H1 (cell line): ENCODE data around the gene MSI2. TPM values are rescaled to one million over a fixed set of nuclear protein-coding genes. Genes with fewer than 3 reads are reported as not detected.

Source experiments
- CTCF ChIA-PET: fragments of 300-600 bp; sonication (Branson Sonifier 250); formaldehyde crosslinking; loops from one replicate; lab custom pipeline; 2021; ENCODE audit not compliant: partially characterized antibody; lab: Charles Lee
- POLR2A ChIA-PET: fragments of 300-600 bp; sonication (Branson Sonifier 250); formaldehyde crosslinking; loops from one replicate; lab custom pipeline; 2021; ENCODE audit warnings: inconsistent platforms; ENCODE audit not compliant: partially characterized antibody; lab: Charles Lee
- DNase-seq, 2 experiments: peaks; one replicate each; pipeline versions ENCODE4 v3.0.0 to v3.0.0-alpha.2; 2010 to 2022; ENCODE audit warnings: low spot score in 2 of 2, low read depth in 1 of 2, mixed read lengths in 1 of 2
- FAIRE-seq: peaks from 2 replicates; lab custom pipeline; 2011; peaks lifted over from hg19 to GRCh38; lab: Jason Lieb, UNC
- H2AFZ ChIP-seq: 2 replicates; pipeline ENCODE4 v1.8.1; 2012; ENCODE audit warnings: low read length, inconsistent platforms
- H2AK5ac ChIP-seq: 2 replicates; pipeline ENCODE4 v1.6.1; 2013; ENCODE audit warnings: low read depth, low read length
- H2BK120ac ChIP-seq: replicated peaks from 2 replicates; pipeline ENCODE3; 2013; ENCODE audit warnings: low read depth, low read length, inconsistent platforms
- H2BK12ac ChIP-seq: 2 replicates; pipeline ENCODE4 v1.6.1; 2013; ENCODE audit warnings: low read depth, low read length
- H2BK15ac ChIP-seq: 2 replicates; pipeline ENCODE4 v1.6.1; 2013; ENCODE audit warnings: low read length
- H2BK20ac ChIP-seq: 2 replicates; pipeline ENCODE4 v1.6.1; 2013; ENCODE audit warnings: low read length
- H2BK5ac ChIP-seq: 2 replicates; pipeline ENCODE4 v1.6.1; 2013; ENCODE audit warnings: low read depth, low read length
- H3K14ac ChIP-seq: 2 replicates; pipeline ENCODE4 v1.6.1; 2013; ENCODE audit warnings: inconsistent platforms; ENCODE audit not compliant: insufficient read length
- H3K18ac ChIP-seq: 2 replicates; pipeline ENCODE4 v1.6.1; 2013; ENCODE audit warnings: low read length; ENCODE audit errors: extremely low read depth
- H3K23ac ChIP-seq: 2 replicates; pipeline ENCODE4 v1.6.1; 2013; ENCODE audit warnings: inconsistent platforms; ENCODE audit not compliant: insufficient read length
- H3K23me2 ChIP-seq: 2 replicates; pipeline ENCODE4 v1.6.1; 2013; ENCODE audit warnings: low read depth, low read length
- H3K27ac ChIP-seq: 2 replicates; pipeline ENCODE4 v1.6.1; 2011; ENCODE audit warnings: low read depth, low read length, inconsistent platforms
- H3K27me3 ChIP-seq, 4 experiments: replicated peaks in 1 of 4; 1 replicate in 1 of 4; 2 replicates in 3 of 4; pipeline versions ENCODE4 v1.6.1 to v1.8.1; 2011 to 2013; ENCODE audit warnings: low read length in 3 of 4, mild to moderate bottlenecking in 3 of 4, inconsistent platforms in 2 of 4, mixed read lengths in 2 of 4, moderate library complexity in 1 of 4; ENCODE audit not compliant: control insufficient read depth in 3 of 4, insufficient read depth in 3 of 4; ENCODE audit errors: extremely low read depth in 1 of 4
- H3K36me3 ChIP-seq, 4 experiments: 2 replicates each; pipeline versions ENCODE4 v1.6.1 to v1.8.1; 2011 to 2013; ENCODE audit warnings: mild to moderate bottlenecking in 4 of 4, low read length in 3 of 4, moderate library complexity in 2 of 4, control low read depth in 1 of 4, inconsistent platforms in 1 of 4; ENCODE audit not compliant: insufficient read depth in 4 of 4, control insufficient read depth in 2 of 4
- H3K4ac ChIP-seq: replicated peaks from 2 replicates; pipeline ENCODE3; 2013; ENCODE audit warnings: low read length, low read depth, mixed read lengths, inconsistent platforms; ENCODE audit not compliant: insufficient read length
- H3K4me1 ChIP-seq, 4 experiments: replicated peaks in 1 of 4; 1 replicate in 1 of 4; 2 replicates in 3 of 4; pipeline versions ENCODE4 v1.6.1 to v1.8.1; 2011 to 2013; ENCODE audit warnings: low read length in 3 of 4, inconsistent platforms in 2 of 4, mixed read lengths in 1 of 4; ENCODE audit not compliant: insufficient read depth in 4 of 4, control insufficient read depth in 3 of 4
- H3K4me2 ChIP-seq, 2 experiments: 2 replicates each; pipeline versions ENCODE4 v1.6.1 to v1.8.1; 2011 to 2013; ENCODE audit warnings: low read depth in 2 of 2, low read length in 2 of 2, control low read depth in 1 of 2, inconsistent platforms in 1 of 2, mild to moderate bottlenecking in 1 of 2; ENCODE audit not compliant: insufficient read depth in 1 of 2
- H3K4me3 ChIP-seq, 4 experiments: fragments of 200-600, 300-600 bp in 1 of 4; sonication (generic), shearing (Covaris generic), sonication (Bioruptor Twin) in 1 of 4; 2 replicates each; pipeline versions ENCODE4 v1.5.1 to v1.8.1; 2011 to 2016; ENCODE audit warnings: low read length in 4 of 4, low read depth in 3 of 4, control low read depth in 2 of 4, inconsistent platforms in 2 of 4, mild to moderate bottlenecking in 2 of 4, mixed read lengths in 1 of 4, moderate library complexity in 1 of 4; ENCODE audit not compliant: insufficient read depth in 2 of 4; ENCODE audit errors: extremely low read depth in 1 of 4
- H3K56ac ChIP-seq: replicated peaks from 2 replicates; pipeline ENCODE3; 2013; ENCODE audit warnings: low read depth, mild to moderate bottlenecking, mixed read lengths, low read length, inconsistent platforms; ENCODE audit not compliant: insufficient read length
- H3K79me1 ChIP-seq: 2 replicates; pipeline ENCODE4 v1.6.1; 2013; ENCODE audit warnings: low read depth, low read length, control low read depth
- H3K79me2 ChIP-seq, 2 experiments: 2 replicates each; pipeline versions ENCODE4 v1.6.1 to v1.8.1; 2012 to 2013; ENCODE audit warnings: low read length in 2 of 2, mild to moderate bottlenecking in 2 of 2, inconsistent platforms in 1 of 2; ENCODE audit not compliant: insufficient read depth in 2 of 2, control insufficient read depth in 1 of 2
- H3K9ac ChIP-seq, 4 experiments: replicated peaks in 1 of 4; 1 replicate in 1 of 4; 2 replicates in 3 of 4; pipeline versions ENCODE4 v1.6.1 to v1.8.1; 2011 to 2013; ENCODE audit warnings: low read depth in 3 of 4, low read length in 3 of 4, control low read depth in 2 of 4, mild to moderate bottlenecking in 2 of 4, moderate library complexity in 2 of 4, inconsistent platforms in 1 of 4; ENCODE audit errors: extremely low read depth in 1 of 4
- H3K9me3 ChIP-seq, 2 experiments: 2 replicates each; pipeline versions ENCODE4 v1.6.1 to v1.8.1; 2012 to 2013; ENCODE audit warnings: mild to moderate bottlenecking in 2 of 2, moderate library complexity in 2 of 2, control low read depth in 1 of 2, inconsistent platforms in 1 of 2, low read depth in 1 of 2, low read length in 1 of 2, mixed read lengths in 1 of 2; ENCODE audit not compliant: insufficient read depth in 2 of 2
- H4K20me1 ChIP-seq, 2 experiments: replicated peaks in 1 of 2; 2 replicates each; pipeline versions ENCODE3 to v1.8.1; 2011 to 2013; ENCODE audit warnings: inconsistent platforms in 2 of 2, low read length in 2 of 2, mild to moderate bottlenecking in 1 of 2; ENCODE audit not compliant: insufficient read depth in 2 of 2, control insufficient read depth in 1 of 2
- H4K5ac ChIP-seq: 2 replicates; pipeline ENCODE4 v1.6.1; 2013; ENCODE audit warnings: low read length, low read depth, mixed read lengths, inconsistent platforms; ENCODE audit not compliant: insufficient read length
- H4K8ac ChIP-seq: 2 replicates; pipeline ENCODE4 v1.8.0; 2013; ENCODE audit warnings: mild to moderate bottlenecking, moderate library complexity, low read length, inconsistent platforms; ENCODE audit not compliant: insufficient read depth; ENCODE audit errors: extremely low read depth
- H4K91ac ChIP-seq: replicated peaks from 2 replicates; pipeline ENCODE3; 2013; ENCODE audit warnings: low read length, mixed read lengths, inconsistent platforms; ENCODE audit not compliant: insufficient read length
- CREB1 ChIP-seq: IDR thresholded peaks from 2 replicates; pipeline ENCODE4 v1.6.1; 2012; ENCODE audit warnings: inconsistent platforms
- E2F6 ChIP-seq: IDR thresholded peaks from 2 replicates; pipeline ENCODE4 v1.6.1; 2012; ENCODE audit warnings: inconsistent platforms
- WGBS, 2 experiments: shearing (Covaris generic) in 1 of 2; methylation state at CpG; one replicate each; pipeline versions ENCODE4 v1.1.6 to v1.1.7; 2013 to 2015; ENCODE audit warnings: low lambda C conversion rate in 2 of 2, mixed read lengths in 2 of 2, inconsistent platforms in 1 of 2, low coverage in 1 of 2, missing lambda C conversion rate in 1 of 2; ENCODE audit not compliant: insufficient replicate concordance in 2 of 2, insufficient coverage in 1 of 2, insufficient read length in 1 of 2; ENCODE audit errors: extremely low coverage in 1 of 2, missing lambda C conversion rate in 1 of 2; 5-methylcytosine and 5-hydroxymethylcytosine counted together
- polyA plus RNA-seq, 7 experiments: library from polyadenylated mRNA; depleted of rRNA in 3 of 7; stranded (reverse) in 5 of 7; unstranded in 2 of 7; fragments of >200 nt in 5 of 7; fragments of 200-250 nt in 2 of 7; gene quantifications; 1 replicate in 5 of 7; 2 replicates in 1 of 7; 4 replicates in 1 of 7; pipeline versions ENCODE4 v1.2.1 to v1.2.3, GENCODE V29; 2011 to 2013; ENCODE audit warnings: missing spikeins in 2 of 7, mixed read lengths in 2 of 7
- total RNA-seq: library from RNA; stranded (reverse); fragmentation: NEBNext Ultra II Directional; extraction: Animal tissue kit (Norgen Biotek cat#: 25700); gene quantifications from 2 replicates; pipeline ENCODE4 v1.2.1, GENCODE V29; 2021

MSI2 gene
- total and polyA plus RNA-seq, 2 of the 8 experiments (the other 6 are each of a cell fraction or from before 2014, with no cell fraction given) = 36.7 to 80.6 TPM

DNA sequence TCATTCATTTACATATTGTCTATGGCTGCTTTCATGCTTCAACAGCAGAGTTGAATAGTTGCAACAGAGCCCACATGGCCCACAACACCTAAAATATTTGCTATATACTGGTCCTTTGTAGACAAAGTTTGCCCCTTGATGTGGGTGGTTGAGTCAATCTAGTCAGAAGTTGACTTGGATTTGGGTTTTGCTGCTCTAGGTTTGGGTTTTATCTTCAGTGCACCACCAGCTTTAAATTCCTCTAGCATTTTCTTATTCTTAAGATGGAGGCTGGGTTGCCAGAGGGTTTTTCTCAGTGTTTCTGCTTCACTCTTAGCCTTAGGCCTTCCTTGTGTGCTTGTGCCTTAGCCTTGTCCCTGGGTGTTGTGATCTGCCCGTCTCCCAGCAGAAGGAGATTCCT lies 437.7 kb downstream of the MSI2 start:
- no peak for TF ChIP-seq E2F6
- TF ChIP-seq CREB1 = no peak
- Histone ChIP-seq H4K5ac (no peak overlapping the region), H2BK120ac (no peak overlapping the region), H3K18ac (no peak overlapping the region), H3K4me3 (no peak overlapping the region), H2BK15ac (no peak overlapping the region), H3K4me1 (peaks cover 0 to 6% (median 0%) of the 10 kb centered on the region in 4 experiments; a peak in 1 of 7 replicates), H3K14ac (no peak overlapping the region), H2BK20ac (no peak overlapping the region), H2BK5ac (no peak overlapping the region), H3K4me2 (no peak overlapping the region), H3K9ac (no peak overlapping the region), H3K56ac (no peak overlapping the region), H3K23me2 (0 out of 2 replicates have a peak, but pooled peaks cover 3% of the 10 kb centered on the region), H3K23ac (no peak overlapping the region), H4K8ac (no peak overlapping the region), H4K20me1 (no peaks in the 10 kb centered on the region), H3K36me3 (no peaks in the 10 kb centered on the region), H3K79me2 (no peaks in the 10 kb centered on the region), H2AK5ac (no peak overlapping the region), H2BK12ac (no peak overlapping the region), H3K27me3 (no peaks in the 10 kb centered on the region), H3K4ac (no peak overlapping the region), H3K27ac (no peak overlapping the region), H3K79me1 (no peaks in the 10 kb centered on the region), H4K91ac (no peak overlapping the region), H3K9me3 (0 out of 4 replicates have a peak, but pooled peaks cover 0 to 2% of the 10 kb centered on the region in 2 experiments), H2AFZ (no peak overlapping the region)
- CTCF ChIA-PET = interaction anchor here (0.6 to 2.3 kb wide), 11 partner anchors 9 to 427 kb away, joined by 3 to 8 read pairs (median 4); no protein-coding TSS in a partner anchor
- DNase-seq (no peak), FAIRE-seq (no peak)
- 50% methylated on average over 1 of the region's 1 CpG; no CpG with 5 or more reads in 1 of the 2 experiments for WGBS, 2 experiments
- POLR2A ChIA-PET = interaction anchor here (0.6 to 0.7 kb wide), 2 partner anchors 21 to 129 kb away, joined by 3 read pairs; no protein-coding TSS in a partner anchor
